Liver (tissue), 9 donors: ENCODE measurements around the gene FILIP1L. TPM values are rescaled to one million over a fixed set of nuclear protein-coding genes. Genes with fewer than 3 reads are reported as not detected.

Experiments
- DNase-seq: peaks from one replicate; pipeline ENCODE4 v3.0.0-alpha.2; 2017; ENCODE audit warnings: low spot score
- H3K27ac ChIP-seq, 2 donors: one replicate each; pipeline ENCODE4 v1.7.0; 2013; ENCODE audit warnings: inconsistent platforms in 2 of 2, low read length in 2 of 2, control low read depth in 1 of 2, low read depth in 1 of 2, mild to moderate bottlenecking in 1 of 2
- H3K27me3 ChIP-seq, 4 donors: one replicate each; pipeline versions ENCODE4 v1.6.1 to v1.7.0; 2013; ENCODE audit warnings: low read length in 3 of 4, inconsistent platforms in 1 of 4, mild to moderate bottlenecking in 1 of 4, moderate library complexity in 1 of 4; ENCODE audit not compliant: control insufficient read depth in 4 of 4, insufficient read depth in 4 of 4
- H3K36me3 ChIP-seq, 4 donors: one replicate each; pipeline versions ENCODE4 v1.6.1 to v1.7.0; 2013; ENCODE audit warnings: low read length in 3 of 4, mild to moderate bottlenecking in 3 of 4, low read depth in 1 of 4, moderate library complexity in 1 of 4; ENCODE audit not compliant: control insufficient read depth in 4 of 4, insufficient read depth in 3 of 4
- H3K4me1 ChIP-seq, 4 donors: one replicate each; pipeline versions ENCODE4 v1.6.1 to v1.7.0; 2013; ENCODE audit warnings: low read length in 3 of 4, mild to moderate bottlenecking in 3 of 4, moderate library complexity in 1 of 4; ENCODE audit not compliant: control insufficient read depth in 4 of 4, insufficient read depth in 4 of 4
- H3K4me3 ChIP-seq, 3 donors: one replicate each; pipeline versions ENCODE4 v1.6.1 to v1.7.0; 2013; ENCODE audit warnings: low read length in 3 of 3, control low read depth in 1 of 3, low read depth in 1 of 3, mild to moderate bottlenecking in 1 of 3
- H3K9ac ChIP-seq, 2 donors: one replicate each; pipeline ENCODE4 v1.7.0; 2013; ENCODE audit warnings: low read length in 2 of 2, mild to moderate bottlenecking in 2 of 2, moderate library complexity in 2 of 2, control low read depth in 1 of 2, low read depth in 1 of 2
- H3K9me3 ChIP-seq, 4 donors: one replicate each; pipeline versions ENCODE4 v1.6.1 to v1.7.0; 2013; ENCODE audit warnings: low read length in 3 of 4; ENCODE audit not compliant: control insufficient read depth in 4 of 4
- EGR1 ChIP-seq, 2 donors: IDR thresholded peaks; 2 replicates each; pipeline ENCODE4 v1.6.1; 2016 to 2018; ENCODE audit warnings: antibody characterized with exemption in 2 of 2, low read depth in 2 of 2
- HNF4A ChIP-seq, 2 donors: conservative IDR thresholded peaks; 2 replicates each; pipeline ENCODE4 v1.6.1; 2016; ENCODE audit warnings: antibody characterized with exemption in 2 of 2, mild to moderate bottlenecking in 2 of 2
- HNF4G ChIP-seq: IDR thresholded peaks from 2 replicates; pipeline ENCODE4 v1.6.1; 2016; ENCODE audit warnings: antibody characterized with exemption
- JUND ChIP-seq, 2 donors: IDR thresholded peaks; 2 replicates each; pipeline ENCODE4 v1.6.1; 2016; ENCODE audit warnings: antibody characterized with exemption in 2 of 2
- RAD21 ChIP-seq, 2 donors: IDR thresholded peaks; 2 replicates each; pipeline ENCODE4 v1.6.1; 2016; ENCODE audit warnings: antibody characterized with exemption in 2 of 2, mild to moderate bottlenecking in 2 of 2
- RXRA ChIP-seq, 2 donors: IDR thresholded peaks; 2 replicates each; pipeline ENCODE4 v1.6.1; 2017 to 2018; ENCODE audit warnings: antibody characterized with exemption in 2 of 2, mild to moderate bottlenecking in 1 of 2
- SP1 ChIP-seq: IDR thresholded peaks from 2 replicates; pipeline ENCODE4 v1.6.1; 2018; ENCODE audit warnings: antibody characterized with exemption, mild to moderate bottlenecking
- TAF1 ChIP-seq: conservative IDR thresholded peaks from 2 replicates; pipeline ENCODE4 v1.6.1; 2016; ENCODE audit warnings: antibody characterized with exemption, mild to moderate bottlenecking
- WGBS: extraction: QIAGEN DNeasy Blood & Tissue Kit; methylation state at CpG from one replicate; pipeline ENCODE4 v1.1.7; 2013; 5-methylcytosine and 5-hydroxymethylcytosine counted together
- polyA plus RNA-seq, 2 donors: library from polyadenylated mRNA; stranded (reverse) in 1 of 2; unstranded in 1 of 2; fragments of 200-250 nt in 1 of 2; fragments of >200 nt in 1 of 2; fragmentation: Nextera tagmentation in 1 of 2; extraction: Ambion mirVana in 1 of 2; gene quantifications; one replicate each; pipeline versions ENCODE4 v1.2.1 to v1.2.3, GENCODE V29; 2013 to 2015
- total RNA-seq, 2 donors: library from RNA; depleted of rRNA; stranded (reverse); fragments of >200 nt; gene quantifications; one replicate each; pipeline ENCODE4 v1.2.3, GENCODE V29; 2014
- TF ChIP-seq, protein P1 (sequence below): IDR thresholded peaks from 2 replicates; pipeline ENCODE4 v1.6.1; 2016; ENCODE audit warnings: antibody characterized with exemption
- TF ChIP-seq, protein P2 (sequence below): IDR thresholded peaks from 2 replicates; pipeline ENCODE4 v1.6.1; 2016; ENCODE audit warnings: antibody characterized with exemption, mild to moderate bottlenecking
- TF ChIP-seq, protein P3 (sequence below): fragments of 150-350 bp; IDR thresholded peaks from 2 replicates; pipeline ENCODE4 v1.5.1; 2017; ENCODE audit warnings: improper control_type of control experiment, low read depth, low read length; ENCODE audit not compliant: missing input control
- TF ChIP-seq, protein P4 (sequence below): IDR thresholded peaks from 2 replicates; pipeline ENCODE4 v1.6.1; 2016; ENCODE audit warnings: antibody characterized with exemption
- donor health status: healthy.
- donor health status: healthy.
- donor health status: healthy.
- donor health status: healthy.
- donor health status: healthy.

Gene FILIP1L
- total and polyA plus RNA-seq, 4 donors: 1.4 to 6.5 (median 1.9) TPM

DNA sequence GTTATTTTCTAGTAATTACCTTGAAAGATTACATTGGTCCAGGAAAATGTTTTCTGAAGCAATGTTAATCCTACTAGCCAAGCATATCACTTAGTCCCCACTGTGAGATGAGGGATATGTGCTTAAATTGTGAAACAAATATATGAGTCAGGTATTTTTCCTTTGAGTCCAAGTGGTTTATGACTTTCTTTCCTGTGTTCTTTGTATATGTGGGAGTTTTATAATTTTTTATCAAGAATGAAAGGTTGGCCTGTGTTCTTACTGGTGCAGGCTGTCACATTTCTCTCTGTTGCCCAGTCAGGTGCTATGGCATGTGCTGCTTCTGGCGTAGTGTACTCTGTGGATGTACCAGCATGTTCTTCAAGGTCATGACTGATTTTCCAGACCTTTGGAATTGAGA, 149.2 kb downstream of the FILIP1L start:
- Histone ChIP-seq H3K27me3 (no peaks in the 10 kb centered on the region), H3K4me1 (no peaks in the 10 kb centered on the region), H3K36me3 (no peaks in the 10 kb centered on the region), H3K9ac (no peak overlapping the region), H3K9me3 (no peaks in the 10 kb centered on the region), H3K27ac (no peak overlapping the region), H3K4me3 (no peak overlapping the region)
- TF ChIP-seq JUND (IDR thresholded peaks at IDR 0.05) (no peak), SP1 (no peak), RXRA (IDR thresholded peaks at IDR 0.05) (no peak), EGR1 (IDR thresholded peaks at IDR 0.05; ENCODE audit: low read depth in 2 of 2) (no peak), TAF1 (no peak), RAD21 (IDR thresholded peaks at IDR 0.05) (no peak), HNF4A (conservative IDR thresholded peaks at IDR 0.05) (no peak)
- TF ChIP-seq, protein P1, sequence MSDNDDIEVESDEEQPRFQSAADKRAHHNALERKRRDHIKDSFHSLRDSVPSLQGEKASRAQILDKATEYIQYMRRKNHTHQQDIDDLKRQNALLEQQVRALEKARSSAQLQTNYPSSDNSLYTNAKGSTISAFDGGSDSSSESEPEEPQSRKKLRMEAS: no peak
- TF ChIP-seq, protein P2, sequence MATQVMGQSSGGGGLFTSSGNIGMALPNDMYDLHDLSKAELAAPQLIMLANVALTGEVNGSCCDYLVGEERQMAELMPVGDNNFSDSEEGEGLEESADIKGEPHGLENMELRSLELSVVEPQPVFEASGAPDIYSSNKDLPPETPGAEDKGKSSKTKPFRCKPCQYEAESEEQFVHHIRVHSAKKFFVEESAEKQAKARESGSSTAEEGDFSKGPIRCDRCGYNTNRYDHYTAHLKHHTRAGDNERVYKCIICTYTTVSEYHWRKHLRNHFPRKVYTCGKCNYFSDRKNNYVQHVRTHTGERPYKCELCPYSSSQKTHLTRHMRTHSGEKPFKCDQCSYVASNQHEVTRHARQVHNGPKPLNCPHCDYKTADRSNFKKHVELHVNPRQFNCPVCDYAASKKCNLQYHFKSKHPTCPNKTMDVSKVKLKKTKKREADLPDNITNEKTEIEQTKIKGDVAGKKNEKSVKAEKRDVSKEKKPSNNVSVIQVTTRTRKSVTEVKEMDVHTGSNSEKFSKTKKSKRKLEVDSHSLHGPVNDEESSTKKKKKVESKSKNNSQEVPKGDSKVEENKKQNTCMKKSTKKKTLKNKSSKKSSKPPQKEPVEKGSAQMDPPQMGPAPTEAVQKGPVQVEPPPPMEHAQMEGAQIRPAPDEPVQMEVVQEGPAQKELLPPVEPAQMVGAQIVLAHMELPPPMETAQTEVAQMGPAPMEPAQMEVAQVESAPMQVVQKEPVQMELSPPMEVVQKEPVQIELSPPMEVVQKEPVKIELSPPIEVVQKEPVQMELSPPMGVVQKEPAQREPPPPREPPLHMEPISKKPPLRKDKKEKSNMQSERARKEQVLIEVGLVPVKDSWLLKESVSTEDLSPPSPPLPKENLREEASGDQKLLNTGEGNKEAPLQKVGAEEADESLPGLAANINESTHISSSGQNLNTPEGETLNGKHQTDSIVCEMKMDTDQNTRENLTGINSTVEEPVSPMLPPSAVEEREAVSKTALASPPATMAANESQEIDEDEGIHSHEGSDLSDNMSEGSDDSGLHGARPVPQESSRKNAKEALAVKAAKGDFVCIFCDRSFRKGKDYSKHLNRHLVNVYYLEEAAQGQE: no peak
- 78% methylated on average over 1 of the region's 1 CpG for WGBS
- no peak for DNase-seq

DNA sequence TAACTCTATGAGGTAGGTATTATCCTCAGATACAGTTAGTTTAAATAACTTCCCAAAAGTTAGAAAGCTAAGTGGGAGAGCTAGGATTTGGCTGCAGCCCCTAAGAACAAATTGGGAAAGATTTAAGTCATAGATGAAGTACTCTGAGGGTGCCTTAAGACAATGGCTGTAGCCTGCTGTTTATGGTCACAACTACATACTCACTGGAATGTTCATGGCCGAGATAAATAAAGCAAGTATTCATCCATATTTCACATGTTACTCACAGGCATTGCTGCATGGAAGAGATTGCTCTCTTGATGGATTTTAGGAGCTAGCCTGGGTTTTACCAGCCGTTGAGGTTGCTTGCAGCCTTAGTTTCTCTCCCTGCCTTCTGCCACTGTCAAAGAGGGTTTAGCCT, 151.6 kb downstream of the FILIP1L start:
- no peak for DNase-seq
- no peaks in the 10 kb centered on the region for H3K9me3 ChIP-seq
- no peak overlapping the region for H3K9ac ChIP-seq
- no peaks in the 10 kb centered on the region for H3K36me3 ChIP-seq
- TF ChIP-seq HNF4A (conservative IDR thresholded peaks at IDR 0.05): no peak
- TF ChIP-seq RXRA (IDR thresholded peaks at IDR 0.05): no peak
- TF ChIP-seq, protein P3, sequence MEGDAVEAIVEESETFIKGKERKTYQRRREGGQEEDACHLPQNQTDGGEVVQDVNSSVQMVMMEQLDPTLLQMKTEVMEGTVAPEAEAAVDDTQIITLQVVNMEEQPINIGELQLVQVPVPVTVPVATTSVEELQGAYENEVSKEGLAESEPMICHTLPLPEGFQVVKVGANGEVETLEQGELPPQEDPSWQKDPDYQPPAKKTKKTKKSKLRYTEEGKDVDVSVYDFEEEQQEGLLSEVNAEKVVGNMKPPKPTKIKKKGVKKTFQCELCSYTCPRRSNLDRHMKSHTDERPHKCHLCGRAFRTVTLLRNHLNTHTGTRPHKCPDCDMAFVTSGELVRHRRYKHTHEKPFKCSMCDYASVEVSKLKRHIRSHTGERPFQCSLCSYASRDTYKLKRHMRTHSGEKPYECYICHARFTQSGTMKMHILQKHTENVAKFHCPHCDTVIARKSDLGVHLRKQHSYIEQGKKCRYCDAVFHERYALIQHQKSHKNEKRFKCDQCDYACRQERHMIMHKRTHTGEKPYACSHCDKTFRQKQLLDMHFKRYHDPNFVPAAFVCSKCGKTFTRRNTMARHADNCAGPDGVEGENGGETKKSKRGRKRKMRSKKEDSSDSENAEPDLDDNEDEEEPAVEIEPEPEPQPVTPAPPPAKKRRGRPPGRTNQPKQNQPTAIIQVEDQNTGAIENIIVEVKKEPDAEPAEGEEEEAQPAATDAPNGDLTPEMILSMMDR: no peak
- TF ChIP-seq HNF4G: no peak
- TF ChIP-seq, protein P4, sequence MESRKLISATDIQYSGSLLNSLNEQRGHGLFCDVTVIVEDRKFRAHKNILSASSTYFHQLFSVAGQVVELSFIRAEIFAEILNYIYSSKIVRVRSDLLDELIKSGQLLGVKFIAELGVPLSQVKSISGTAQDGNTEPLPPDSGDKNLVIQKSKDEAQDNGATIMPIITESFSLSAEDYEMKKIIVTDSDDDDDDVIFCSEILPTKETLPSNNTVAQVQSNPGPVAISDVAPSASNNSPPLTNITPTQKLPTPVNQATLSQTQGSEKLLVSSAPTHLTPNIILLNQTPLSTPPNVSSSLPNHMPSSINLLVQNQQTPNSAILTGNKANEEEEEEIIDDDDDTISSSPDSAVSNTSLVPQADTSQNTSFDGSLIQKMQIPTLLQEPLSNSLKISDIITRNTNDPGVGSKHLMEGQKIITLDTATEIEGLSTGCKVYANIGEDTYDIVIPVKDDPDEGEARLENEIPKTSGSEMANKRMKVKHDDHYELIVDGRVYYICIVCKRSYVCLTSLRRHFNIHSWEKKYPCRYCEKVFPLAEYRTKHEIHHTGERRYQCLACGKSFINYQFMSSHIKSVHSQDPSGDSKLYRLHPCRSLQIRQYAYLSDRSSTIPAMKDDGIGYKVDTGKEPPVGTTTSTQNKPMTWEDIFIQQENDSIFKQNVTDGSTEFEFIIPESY: no peak
- 97% methylated on average over 2 of the region's 2 CpGs for WGBS
- H3K27ac ChIP-seq: no peak overlapping the region
- H3K4me1 ChIP-seq: no peaks in the 10 kb centered on the region
- H3K4me3 ChIP-seq: no peak overlapping the region
- H3K27me3 ChIP-seq: no peaks in the 10 kb centered on the region
